ENCODE results near the gene CPO.
"Not testable (repeated sequence)": the region's sequence is repeated elsewhere in the genome, so short reads cannot be mapped to it uniquely, and the experiment has no call there.

CPO gene

DNA sequence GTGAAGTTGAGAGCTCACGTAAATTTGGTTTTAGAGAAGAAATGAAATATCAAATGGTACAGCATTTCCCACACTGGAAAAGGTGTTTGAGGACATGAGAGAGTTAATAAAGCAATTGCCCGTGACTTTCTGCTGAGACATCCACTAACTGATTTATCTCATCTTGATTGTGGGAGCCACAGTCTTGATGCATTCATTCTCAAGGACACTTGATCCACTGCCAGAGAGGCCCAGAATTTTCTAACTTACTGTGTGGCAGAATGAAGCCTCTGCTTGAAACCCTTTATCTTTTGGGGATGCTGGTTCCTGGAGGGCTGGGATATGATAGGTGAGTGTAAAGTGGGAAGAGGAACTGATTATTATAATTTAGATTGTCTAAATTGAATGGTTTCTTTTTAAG is at the start of gene CPO:
Gene CPO (plus strand): TSS at position 179 of the 400 bp plus-strand sequence. CDS start 82 bp downstream, at position 261.
- Mint-ChIP-seq H3K27ac (no peak within 1 kb of the TSS), H3K4me1 (ENCODE audit: low read depth) (no peaks in the 10 kb centered on the region), H3K27me3 (ENCODE audit: low read depth) (peaks cover 11% of the 10 kb centered on the region), H3K4me3 (no peak within 1 kb of the TSS), H3K9me3 (no peaks in the 10 kb centered on the region), H3K36me3 (ENCODE audit: low read depth) (no peaks in the 10 kb centered on the region)

- Mint-ChIP-seq H3K4me3 (no peak overlapping the region), H3K9me3 (no peaks in the 10 kb centered on the region), H3K4me1 (ENCODE audit: low read depth) (no peaks in the 10 kb centered on the region), H3K27ac (no peak overlapping the region), H3K36me3 (ENCODE audit: low read depth) (no peaks in the 10 kb centered on the region), H3K27me3 (ENCODE audit: low read depth) (no peaks in the 10 kb centered on the region)
These were observed 49.1 kb upstream of the CPO start for GRCh38 chr2:206890179-206890578.

DNA sequence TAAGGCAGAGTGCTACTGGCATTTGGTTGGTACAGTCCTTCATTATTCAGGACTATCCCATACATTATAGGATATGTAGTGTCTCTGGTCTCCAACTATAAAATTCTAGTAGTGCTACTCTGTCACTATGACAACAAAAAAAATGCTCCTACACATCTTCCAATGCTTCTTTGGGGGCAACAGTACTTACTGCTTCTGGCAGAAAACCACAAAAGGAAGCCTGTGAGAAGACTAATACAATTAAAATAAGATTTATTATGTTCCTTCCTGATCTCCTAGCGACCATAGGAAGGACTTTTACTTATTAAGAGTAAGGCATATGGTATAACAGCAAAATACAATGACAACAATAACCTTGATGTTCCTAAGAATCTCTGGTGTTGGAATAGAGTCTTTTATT is 48.4 kb upstream of the CPO start:
- Mint-ChIP-seq H3K27me3 (ENCODE audit: low read depth) (no peaks in the 10 kb centered on the region), H3K4me3 (no peak overlapping the region), H3K4me1 (ENCODE audit: low read depth) (no peaks in the 10 kb centered on the region), H3K9me3 (no peaks in the 10 kb centered on the region), H3K36me3 (ENCODE audit: low read depth) (no peaks in the 10 kb centered on the region), H3K27ac (no peak overlapping the region)

DNA sequence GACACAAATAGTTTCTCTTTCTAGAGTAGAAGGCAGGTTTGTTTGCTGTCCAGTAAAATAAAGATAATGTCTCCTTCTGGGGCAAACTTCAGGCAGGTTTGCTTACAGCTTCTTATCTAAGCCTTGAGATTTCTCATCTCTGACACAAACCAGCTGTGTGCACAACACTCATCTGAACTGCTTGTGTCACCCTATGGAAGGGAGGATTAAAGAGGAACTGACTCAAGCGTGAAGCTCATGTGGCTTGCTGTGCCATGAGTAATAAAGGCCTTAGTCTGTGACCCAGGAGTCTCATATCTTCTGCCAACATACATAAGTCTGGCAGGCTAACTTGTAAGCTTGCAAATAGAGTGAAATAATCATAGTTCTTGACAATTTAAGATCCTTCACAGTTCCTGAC is 24.2 kb upstream of the CPO start:
- Mint-ChIP-seq H3K27me3 (ENCODE audit: low read depth) (peaks cover 5% of the 10 kb centered on the region), H3K9me3 (no peaks in the 10 kb centered on the region), H3K36me3 (ENCODE audit: low read depth) (no peaks in the 10 kb centered on the region), H3K27ac (no peak overlapping the region), H3K4me1 (ENCODE audit: low read depth) (no peaks in the 10 kb centered on the region), H3K4me3 (no peak overlapping the region)

- H3K27ac Mint-ChIP-seq: no peak overlapping the region
- H3K27me3 Mint-ChIP-seq (ENCODE audit: low read depth): peaks cover 5% of the 10 kb centered on the region
- no peak overlapping the region for H3K4me3 Mint-ChIP-seq
- H3K9me3 Mint-ChIP-seq: no peaks in the 10 kb centered on the region
- no peaks in the 10 kb centered on the region for H3K4me1 Mint-ChIP-seq (ENCODE audit: low read depth)
- no peaks in the 10 kb centered on the region for H3K36me3 Mint-ChIP-seq (ENCODE audit: low read depth)
These were observed 21.1 kb upstream of the CPO start for GRCh38 chr2:206918263-206918662.

DNA sequence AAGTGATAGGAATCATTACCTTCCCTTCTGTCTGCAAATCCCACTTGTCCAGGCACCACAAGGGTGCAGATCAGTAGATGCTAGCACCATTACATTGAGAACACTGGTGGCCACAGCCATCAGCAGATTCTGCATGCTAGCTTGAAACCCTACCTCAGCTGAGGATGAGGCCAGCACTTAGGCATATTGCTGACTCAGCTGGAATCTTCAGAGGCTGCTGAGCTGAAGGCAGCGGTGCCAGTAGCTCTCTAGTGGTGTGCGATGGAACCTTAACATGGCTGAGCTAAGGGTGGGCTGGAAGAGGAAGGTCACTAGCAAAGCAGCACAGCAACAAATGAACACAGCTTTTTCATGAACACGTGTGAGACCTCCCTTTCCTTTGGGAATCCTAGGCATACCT is 19.0 kb upstream of the CPO start:
- Mint-ChIP-seq H3K27ac (no peak overlapping the region), H3K27me3 (ENCODE audit: low read depth) (peaks cover 5% of the 10 kb centered on the region), H3K4me1 (ENCODE audit: low read depth) (no peaks in the 10 kb centered on the region), H3K4me3 (no peak overlapping the region), H3K9me3 (no peaks in the 10 kb centered on the region), H3K36me3 (ENCODE audit: low read depth) (no peaks in the 10 kb centered on the region)

DNA sequence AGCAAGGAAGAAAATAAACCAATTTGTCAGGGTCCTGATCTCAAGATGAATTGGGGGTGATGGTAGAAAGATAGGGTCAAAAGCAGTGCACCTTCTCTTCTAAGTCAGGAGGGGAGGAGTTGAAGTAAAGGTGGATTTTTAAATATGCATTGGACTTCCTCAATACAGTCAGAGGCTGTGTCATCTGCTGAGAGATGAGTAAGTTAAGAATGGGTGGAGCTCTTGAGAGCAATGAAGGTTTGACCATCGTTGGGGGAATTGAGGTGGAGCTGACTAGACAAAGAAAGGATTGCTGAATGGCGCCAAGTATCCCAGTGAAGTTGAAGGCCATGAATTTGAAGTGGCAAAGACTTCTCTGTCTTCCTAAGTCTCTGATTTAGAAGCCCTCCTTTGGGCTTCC is 18.4 kb upstream of the CPO start:
- Mint-ChIP-seq H3K9me3 (no peaks in the 10 kb centered on the region), H3K4me3 (no peak overlapping the region), H3K27me3 (ENCODE audit: low read depth) (peaks cover 5% of the 10 kb centered on the region), H3K4me1 (ENCODE audit: low read depth) (no peaks in the 10 kb centered on the region), H3K36me3 (ENCODE audit: low read depth) (no peaks in the 10 kb centered on the region), H3K27ac (no peak overlapping the region)

DNA sequence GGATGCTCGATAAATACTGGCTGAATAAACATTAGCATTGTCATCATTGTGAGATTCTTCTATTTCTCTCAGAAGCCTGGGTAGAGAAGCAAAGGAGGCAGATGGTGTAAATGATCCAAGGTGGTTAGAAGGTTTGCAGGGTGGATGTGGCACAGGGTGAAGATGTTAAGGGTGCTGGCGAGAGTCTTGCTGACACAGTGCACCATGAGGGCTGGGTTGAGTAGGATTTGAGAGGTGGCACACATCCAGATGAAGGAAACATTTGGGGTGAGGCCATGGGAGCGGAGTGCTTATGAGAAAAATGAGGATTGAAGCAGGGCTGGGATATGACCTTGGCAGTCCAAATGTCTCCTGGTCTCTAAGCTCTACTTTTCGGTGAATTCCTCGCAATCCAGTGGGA is 17.8 kb upstream of the CPO start:
- peaks cover 5% of the 10 kb centered on the region for H3K27me3 Mint-ChIP-seq (ENCODE audit: low read depth)
- H3K36me3 Mint-ChIP-seq (ENCODE audit: low read depth): no peaks in the 10 kb centered on the region
- no peaks in the 10 kb centered on the region for H3K4me1 Mint-ChIP-seq (ENCODE audit: low read depth)
- no peaks in the 10 kb centered on the region for H3K9me3 Mint-ChIP-seq
- H3K27ac Mint-ChIP-seq: no peak overlapping the region
- no peak overlapping the region for H3K4me3 Mint-ChIP-seq

- H3K9me3 Mint-ChIP-seq: no peaks in the 10 kb centered on the region
- no peaks in the 10 kb centered on the region for H3K4me1 Mint-ChIP-seq (ENCODE audit: low read depth)
- no peaks in the 10 kb centered on the region for H3K36me3 Mint-ChIP-seq (ENCODE audit: low read depth)
- H3K4me3 Mint-ChIP-seq: no peak overlapping the region
- no peak overlapping the region for H3K27ac Mint-ChIP-seq
- H3K27me3 Mint-ChIP-seq (ENCODE audit: low read depth): peaks cover 11% of the 10 kb centered on the region
These were observed 3.1 kb upstream of the CPO start for GRCh38 chr2:206935991-206936842.

GRCh38 chr2:206936843-206937230 is 2.5 kb upstream of the CPO start:
- Mint-ChIP-seq H3K27me3 (ENCODE audit: low read depth) (peaks cover 11% of the 10 kb centered on the region), H3K36me3 (ENCODE audit: low read depth) (no peaks in the 10 kb centered on the region), H3K9me3 (no peaks in the 10 kb centered on the region), H3K27ac (no peak overlapping the region), H3K4me3 (no peak overlapping the region), H3K4me1 (ENCODE audit: low read depth) (no peaks in the 10 kb centered on the region)

- H3K9me3 Mint-ChIP-seq: no peaks in the 10 kb centered on the region
- no peaks in the 10 kb centered on the region for H3K36me3 Mint-ChIP-seq (ENCODE audit: low read depth)
These were observed 1.8 kb upstream of the CPO start for GRCh38 chr2:206937555-206937954.

DNA sequence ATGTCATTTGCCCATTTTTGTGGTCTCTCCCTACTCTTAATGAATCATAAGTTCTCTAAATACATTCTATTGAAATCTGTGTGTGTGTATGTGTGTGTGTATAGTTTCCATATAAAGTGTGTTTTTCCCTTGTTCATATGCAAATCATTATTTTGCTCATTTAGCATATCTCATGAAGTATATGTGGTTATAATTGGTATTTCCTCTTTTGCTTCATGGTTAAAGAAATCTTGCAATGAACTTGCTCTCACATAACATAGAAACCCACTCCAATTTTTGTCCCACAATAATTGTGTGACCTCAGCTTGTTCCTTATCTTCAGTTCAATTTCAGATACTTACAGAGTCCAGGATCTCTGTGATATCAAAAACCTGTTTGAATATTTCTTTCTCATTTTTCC is 1.2 kb downstream of the CPO start:
- H3K27me3 Mint-ChIP-seq (ENCODE audit: low read depth): peaks cover 11% of the 10 kb centered on the region
- no peaks in the 10 kb centered on the region for H3K36me3 Mint-ChIP-seq (ENCODE audit: low read depth)
- no peaks in the 10 kb centered on the region for H3K9me3 Mint-ChIP-seq
- H3K4me1 Mint-ChIP-seq (ENCODE audit: low read depth): no peaks in the 10 kb centered on the region
- no peak overlapping the region for H3K4me3 Mint-ChIP-seq
- H3K27ac Mint-ChIP-seq: no peak overlapping the region

More at GRCh38 chr2:206937555-206937954, 1.8 kb upstream of the CPO start:
- peaks cover 11% of the 10 kb centered on the region for H3K27me3 Mint-ChIP-seq (ENCODE audit: low read depth)
- H3K4me1 Mint-ChIP-seq (ENCODE audit: low read depth): no peaks in the 10 kb centered on the region
- no peak overlapping the region for H3K27ac Mint-ChIP-seq
- H3K4me3 Mint-ChIP-seq: no peak overlapping the region

- Mint-ChIP-seq H3K4me1 (ENCODE audit: low read depth) (no peaks in the 10 kb centered on the region), H3K4me3 (no peak overlapping the region), H3K9me3 (no peaks in the 10 kb centered on the region), H3K27ac (no peak overlapping the region), H3K27me3 (ENCODE audit: low read depth) (peaks cover 9% of the 10 kb centered on the region), H3K36me3 (ENCODE audit: low read depth) (no peaks in the 10 kb centered on the region)
These were observed 3.5 kb downstream of the CPO start for GRCh38 chr2:206942592-206943478.

- not testable (repeated sequence) for H3K27me3 Mint-ChIP-seq (ENCODE audit: low read depth); H3K27ac Mint-ChIP-seq; H3K36me3 Mint-ChIP-seq (ENCODE audit: low read depth); H3K4me3 Mint-ChIP-seq; H3K4me1 Mint-ChIP-seq (ENCODE audit: low read depth)
- H3K9me3 Mint-ChIP-seq: peaks cover 23% of the 10 kb centered on the region
These were observed 14.1 kb downstream of the CPO start for GRCh38 chr2:206953404-206953803.

GRCh38 chr2:206955253-206955652 is 15.9 kb downstream of the CPO start:
- H3K27me3 Mint-ChIP-seq (ENCODE audit: low read depth): no peaks in the 10 kb centered on the region
- H3K4me3 Mint-ChIP-seq: no peak overlapping the region
- no peaks in the 10 kb centered on the region for H3K4me1 Mint-ChIP-seq (ENCODE audit: low read depth)
- no peaks in the 10 kb centered on the region for H3K36me3 Mint-ChIP-seq (ENCODE audit: low read depth)
- H3K27ac Mint-ChIP-seq: no peak overlapping the region
- H3K9me3 Mint-ChIP-seq: peaks cover 23% of the 10 kb centered on the region
